ENCODE results near the gene ADAMTS19. TPM values are rescaled to one million over a fixed set of nuclear protein-coding genes. Genes with fewer than 3 reads are reported as not detected.

ADAMTS19 gene
- total RNA-seq, 1 donor from 2014 or later = 33.7 TPM

- no peak overlapping the region for H3K27ac Mint-ChIP-seq
- H3K4me1 Mint-ChIP-seq (ENCODE audit: low read depth) = peaks cover 11% of the 10 kb centered on the region
- H3K36me3 Mint-ChIP-seq (ENCODE audit: insufficient read depth) = peaks cover 13% of the 10 kb centered on the region
- TF ChIP-seq CTCF (IDR thresholded peaks at IDR 0.05; ENCODE audit: unreplicated experiment) = no peak
- H3K4me3 Mint-ChIP-seq (ENCODE audit: low read depth) = no peak overlapping the region
- H3K27me3 Mint-ChIP-seq = no peaks in the 10 kb centered on the region
- H3K9me3 Mint-ChIP-seq (ENCODE audit: low read depth) = no peaks in the 10 kb centered on the region
- no peak for DNase-seq (ENCODE audit: low spot score, unreplicated experiment)
Measured at GRCh38 chr5:129724647-129725046, 264.5 kb downstream of the ADAMTS19 start.

- no peak for TF ChIP-seq CTCF (IDR thresholded peaks at IDR 0.05; ENCODE audit: unreplicated experiment)
- Mint-ChIP-seq H3K4me1 (ENCODE audit: low read depth) (no peaks in the 10 kb centered on the region), H3K27me3 (no peaks in the 10 kb centered on the region), H3K9me3 (ENCODE audit: low read depth) (no peaks in the 10 kb centered on the region), H3K36me3 (ENCODE audit: insufficient read depth) (peaks cover 7% of the 10 kb centered on the region), H3K4me3 (ENCODE audit: low read depth) (no peak overlapping the region), H3K27ac (no peak overlapping the region)
- no peak for DNase-seq (ENCODE audit: low spot score, unreplicated experiment)
Measured at GRCh38 chr5:129739773-129740172, 279.7 kb downstream of the ADAMTS19 start.

- DNase-seq (ENCODE audit: low spot score, unreplicated experiment) = no peak
- Mint-ChIP-seq H3K9me3 (ENCODE audit: low read depth) (no peaks in the 10 kb centered on the region), H3K4me3 (ENCODE audit: low read depth) (no peak overlapping the region), H3K36me3 (ENCODE audit: insufficient read depth) (peaks cover 5% of the 10 kb centered on the region), H3K27me3 (no peaks in the 10 kb centered on the region), H3K27ac (no peak overlapping the region), H3K4me1 (ENCODE audit: low read depth) (no peaks in the 10 kb centered on the region)
- TF ChIP-seq CTCF (IDR thresholded peaks at IDR 0.05; ENCODE audit: unreplicated experiment) = no peak
Measured at GRCh38 chr5:129743541-129744187, 283.6 kb downstream of the ADAMTS19 start.

- Mint-ChIP-seq H3K9me3 (ENCODE audit: low read depth) (no peaks in the 10 kb centered on the region), H3K4me3 (ENCODE audit: low read depth) (no peak overlapping the region), H3K27me3 (no peaks in the 10 kb centered on the region), H3K4me1 (ENCODE audit: low read depth) (no peaks in the 10 kb centered on the region), H3K27ac (no peak overlapping the region), H3K36me3 (ENCODE audit: insufficient read depth) (peaks cover 1% of the 10 kb centered on the region)
- no peak for TF ChIP-seq CTCF (IDR thresholded peaks at IDR 0.05; ENCODE audit: unreplicated experiment)
- DNase-seq (ENCODE audit: low spot score, unreplicated experiment) = no peak
Measured at GRCh38 chr5:129745997-129746396, 285.9 kb downstream of the ADAMTS19 start.

- Mint-ChIP-seq H3K27me3 (no peaks in the 10 kb centered on the region), H3K27ac (no peak overlapping the region), H3K4me3 (ENCODE audit: low read depth) (no peak overlapping the region), H3K4me1 (ENCODE audit: low read depth) (no peaks in the 10 kb centered on the region), H3K36me3 (ENCODE audit: insufficient read depth) (no peaks in the 10 kb centered on the region), H3K9me3 (ENCODE audit: low read depth) (no peaks in the 10 kb centered on the region)
- no peak for DNase-seq (ENCODE audit: low spot score, unreplicated experiment)
- no peak for TF ChIP-seq CTCF (IDR thresholded peaks at IDR 0.05; ENCODE audit: unreplicated experiment)
Measured at GRCh38 chr5:129746876-129747275, 286.8 kb downstream of the ADAMTS19 start.

All from progenitor cell of endocrine pancreas (in vitro differentiated cells).